ENCODE measurements around the gene BAZ1B.
A peak's percentile ranks its signal among the peaks of the same experiment; 100 is the strongest.
"Not testable (repeated sequence)": the region's sequence is repeated elsewhere in the genome, so short reads cannot be mapped to it uniquely, and the experiment has no call there.

The BAZ1B gene, protein sequence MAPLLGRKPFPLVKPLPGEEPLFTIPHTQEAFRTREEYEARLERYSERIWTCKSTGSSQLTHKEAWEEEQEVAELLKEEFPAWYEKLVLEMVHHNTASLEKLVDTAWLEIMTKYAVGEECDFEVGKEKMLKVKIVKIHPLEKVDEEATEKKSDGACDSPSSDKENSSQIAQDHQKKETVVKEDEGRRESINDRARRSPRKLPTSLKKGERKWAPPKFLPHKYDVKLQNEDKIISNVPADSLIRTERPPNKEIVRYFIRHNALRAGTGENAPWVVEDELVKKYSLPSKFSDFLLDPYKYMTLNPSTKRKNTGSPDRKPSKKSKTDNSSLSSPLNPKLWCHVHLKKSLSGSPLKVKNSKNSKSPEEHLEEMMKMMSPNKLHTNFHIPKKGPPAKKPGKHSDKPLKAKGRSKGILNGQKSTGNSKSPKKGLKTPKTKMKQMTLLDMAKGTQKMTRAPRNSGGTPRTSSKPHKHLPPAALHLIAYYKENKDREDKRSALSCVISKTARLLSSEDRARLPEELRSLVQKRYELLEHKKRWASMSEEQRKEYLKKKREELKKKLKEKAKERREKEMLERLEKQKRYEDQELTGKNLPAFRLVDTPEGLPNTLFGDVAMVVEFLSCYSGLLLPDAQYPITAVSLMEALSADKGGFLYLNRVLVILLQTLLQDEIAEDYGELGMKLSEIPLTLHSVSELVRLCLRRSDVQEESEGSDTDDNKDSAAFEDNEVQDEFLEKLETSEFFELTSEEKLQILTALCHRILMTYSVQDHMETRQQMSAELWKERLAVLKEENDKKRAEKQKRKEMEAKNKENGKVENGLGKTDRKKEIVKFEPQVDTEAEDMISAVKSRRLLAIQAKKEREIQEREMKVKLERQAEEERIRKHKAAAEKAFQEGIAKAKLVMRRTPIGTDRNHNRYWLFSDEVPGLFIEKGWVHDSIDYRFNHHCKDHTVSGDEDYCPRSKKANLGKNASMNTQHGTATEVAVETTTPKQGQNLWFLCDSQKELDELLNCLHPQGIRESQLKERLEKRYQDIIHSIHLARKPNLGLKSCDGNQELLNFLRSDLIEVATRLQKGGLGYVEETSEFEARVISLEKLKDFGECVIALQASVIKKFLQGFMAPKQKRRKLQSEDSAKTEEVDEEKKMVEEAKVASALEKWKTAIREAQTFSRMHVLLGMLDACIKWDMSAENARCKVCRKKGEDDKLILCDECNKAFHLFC (N-terminal part only)

DNA sequence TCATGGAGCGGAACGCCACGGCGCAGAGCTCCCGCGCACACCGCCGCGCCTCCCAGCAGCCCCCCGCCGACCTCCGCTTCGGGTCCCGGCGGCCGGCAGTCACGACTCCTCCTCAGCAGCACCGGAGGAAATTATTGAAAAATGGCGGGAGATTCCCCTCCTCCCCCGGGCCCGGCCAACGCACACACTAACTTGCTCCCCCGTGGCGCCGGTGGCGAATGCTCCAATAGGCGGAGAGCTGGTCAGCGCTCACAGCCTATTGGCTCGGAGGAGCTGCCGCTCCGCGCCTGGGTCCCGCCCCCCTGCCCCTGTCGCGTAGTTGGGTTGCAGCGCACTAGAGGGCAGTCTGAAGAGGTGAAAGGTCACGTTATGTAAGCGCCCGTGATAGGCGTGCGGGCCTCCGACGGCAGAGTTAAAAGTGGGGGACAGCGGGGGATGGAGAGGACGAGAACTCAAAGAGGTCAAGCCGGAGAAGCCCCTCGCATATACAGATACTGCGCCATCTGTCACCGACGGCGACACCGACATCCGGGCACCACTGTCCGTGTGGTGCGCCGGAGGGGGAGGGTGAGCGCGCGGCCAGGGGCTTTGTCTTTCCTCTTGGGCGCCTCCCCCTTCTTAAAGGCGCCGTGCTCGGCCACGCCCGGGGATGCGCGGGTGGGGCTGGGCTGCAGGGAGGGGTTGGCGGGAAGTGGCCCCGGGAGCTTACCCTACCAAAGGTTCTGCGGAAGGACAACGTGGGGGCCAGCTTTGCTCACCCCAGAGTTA, at the start of gene BAZ1B:
Gene BAZ1B (minus strand): TSS at position 189 of the 768 bp plus-strand sequence. CDS start 360 bp downstream, outside the sequence.
- DNase-seq: peak; percentile 98

DNA sequence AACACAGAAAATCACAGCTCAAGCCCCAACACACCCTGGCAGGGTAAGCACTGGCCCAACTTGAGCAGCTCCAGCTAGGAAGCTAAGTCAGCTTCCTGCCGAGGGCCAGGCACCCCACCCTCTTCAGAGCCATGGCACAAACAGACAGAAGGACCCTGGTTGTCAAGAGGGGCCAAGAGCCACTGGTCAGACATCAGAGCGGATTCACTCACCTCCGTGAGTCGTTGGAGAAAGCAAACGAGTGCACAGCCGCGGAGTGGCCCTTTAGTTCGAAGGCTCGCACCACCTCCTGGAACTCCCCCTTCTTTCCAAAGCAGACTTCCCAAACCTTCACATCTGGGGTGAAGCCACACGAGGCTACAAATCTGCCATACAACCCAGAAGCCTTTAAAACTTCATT, 48.9 kb upstream of the BAZ1B start:
- DNase-seq: no peak

DNA sequence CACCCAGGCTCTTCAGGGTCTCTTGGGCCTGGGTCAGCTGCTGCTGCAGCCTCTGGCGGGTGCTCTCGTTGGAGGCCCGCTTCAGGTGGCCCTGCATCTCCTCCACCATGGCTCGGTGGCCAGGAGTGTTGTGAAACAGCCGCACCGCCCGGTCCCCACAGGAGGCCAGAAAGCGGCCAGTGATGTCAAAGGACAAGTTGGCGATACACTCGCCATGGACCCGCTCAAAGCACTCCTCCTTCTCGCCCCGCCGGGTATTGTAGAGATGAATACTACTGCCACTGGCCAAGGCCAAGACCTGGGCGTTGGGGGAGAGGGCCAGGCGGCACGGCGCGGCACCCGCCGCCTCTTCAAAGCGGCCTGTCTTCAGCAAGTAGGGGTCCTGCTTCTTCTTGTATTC, 48.4 kb upstream of the BAZ1B start:
- DNase-seq: no peak

DNA sequence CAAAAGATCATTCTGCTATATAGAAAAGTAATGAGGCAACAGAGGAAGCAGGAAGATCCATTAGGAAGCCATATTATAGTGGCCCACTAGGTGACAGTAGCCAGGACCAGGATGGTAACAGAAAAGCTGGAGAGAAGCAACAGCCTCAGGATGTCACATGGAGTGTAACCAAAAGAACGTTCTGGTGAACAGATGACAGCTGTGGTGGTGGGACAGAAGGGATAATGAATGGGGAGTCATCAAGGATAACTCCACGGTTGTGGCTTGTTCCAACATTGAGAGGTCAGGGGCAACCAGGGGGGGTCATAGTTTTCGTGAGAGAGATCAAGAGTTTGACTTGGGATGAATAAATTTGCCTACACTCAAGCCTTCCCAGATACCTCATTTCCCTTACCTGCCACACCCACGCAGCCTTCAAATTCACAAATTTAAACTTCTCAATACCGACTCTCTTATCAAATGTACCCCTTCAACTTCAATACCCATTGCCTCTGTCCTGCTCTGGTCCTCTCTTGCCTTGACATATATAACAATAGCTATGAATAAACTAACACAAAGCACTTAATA, 47.0 kb upstream of the BAZ1B start:
- DNase-seq: no peak

DNA sequence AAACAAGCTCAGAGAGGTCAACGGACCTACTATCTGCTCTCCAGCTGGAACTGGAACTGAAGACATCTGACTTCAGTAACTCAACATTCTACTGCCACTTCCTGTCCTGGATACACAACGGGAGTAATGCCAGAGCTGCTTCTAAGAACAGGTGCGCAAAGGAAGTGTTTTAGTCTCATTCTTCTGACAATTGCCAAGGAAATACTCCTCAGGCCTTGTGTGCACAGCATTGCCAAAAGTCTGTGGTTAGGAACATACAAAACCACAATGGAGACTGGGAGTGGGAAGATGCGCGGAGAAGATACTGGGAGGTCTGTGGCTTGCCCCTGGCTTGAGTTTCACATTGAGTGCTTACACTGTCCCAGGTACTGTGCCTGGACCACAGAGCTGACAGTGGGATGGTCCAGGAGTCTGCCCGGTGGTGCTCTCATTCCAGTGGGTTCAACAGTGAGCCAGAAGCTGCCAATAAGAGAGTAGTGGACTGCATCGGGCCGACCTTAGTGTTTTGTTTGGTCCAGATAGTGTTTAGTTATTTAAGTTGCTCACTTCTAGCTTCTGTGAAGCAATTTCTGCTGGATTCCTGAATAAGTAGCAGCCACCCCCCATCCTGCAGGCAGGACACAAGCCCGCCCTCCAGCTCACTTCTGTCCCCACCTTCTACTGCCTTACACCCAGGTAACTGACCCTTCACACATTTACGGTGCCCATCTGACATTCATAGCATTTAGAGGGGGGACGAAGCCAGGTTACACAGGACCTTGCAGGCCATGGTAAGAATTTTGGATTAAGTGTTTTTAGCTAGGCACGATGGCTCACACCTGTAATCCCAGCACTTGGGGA, 46.0 kb upstream of the BAZ1B start:
- DNase-seq: no peak

DNA sequence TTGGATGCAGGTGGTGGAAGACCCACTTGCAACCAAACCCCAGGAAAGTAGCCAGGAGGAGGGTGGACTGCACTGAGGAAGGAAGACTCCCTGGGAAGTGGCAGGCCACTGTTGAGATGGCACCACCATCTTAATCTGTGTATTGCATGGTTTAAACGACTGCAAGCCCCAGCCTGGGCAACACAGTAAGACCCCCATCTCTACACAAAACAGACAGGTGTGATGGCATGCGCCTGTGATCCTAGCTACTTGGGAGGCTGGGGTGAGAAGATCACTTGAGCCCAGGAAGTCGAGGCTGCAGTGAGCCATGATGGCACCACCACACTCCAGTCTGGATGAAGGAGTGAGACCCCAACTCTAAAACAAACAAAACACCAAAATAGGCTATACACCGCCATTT, 45.0 kb upstream of the BAZ1B start:
- DNase-seq: no peak

DNA sequence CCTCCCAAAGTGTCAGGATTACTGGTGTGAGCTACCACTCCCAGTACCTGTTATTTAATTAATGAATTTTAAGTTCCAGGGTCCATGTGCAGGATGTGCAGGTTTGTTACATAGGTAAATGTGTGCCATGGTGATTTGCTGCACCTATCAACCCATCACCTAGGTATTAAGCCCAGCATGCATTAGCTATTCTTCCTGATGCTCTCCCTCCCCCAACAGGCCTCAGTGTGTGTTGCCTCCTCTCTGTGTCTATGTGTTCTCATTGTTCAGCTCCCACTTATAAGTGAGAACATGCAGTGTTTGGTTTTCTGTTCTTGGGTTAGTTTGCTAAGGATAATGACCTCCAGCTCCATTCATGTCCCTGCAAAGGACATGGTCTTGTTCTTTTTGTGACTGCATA, 44.3 kb upstream of the BAZ1B start:
- DNase-seq: not testable (repeated sequence)

DNA sequence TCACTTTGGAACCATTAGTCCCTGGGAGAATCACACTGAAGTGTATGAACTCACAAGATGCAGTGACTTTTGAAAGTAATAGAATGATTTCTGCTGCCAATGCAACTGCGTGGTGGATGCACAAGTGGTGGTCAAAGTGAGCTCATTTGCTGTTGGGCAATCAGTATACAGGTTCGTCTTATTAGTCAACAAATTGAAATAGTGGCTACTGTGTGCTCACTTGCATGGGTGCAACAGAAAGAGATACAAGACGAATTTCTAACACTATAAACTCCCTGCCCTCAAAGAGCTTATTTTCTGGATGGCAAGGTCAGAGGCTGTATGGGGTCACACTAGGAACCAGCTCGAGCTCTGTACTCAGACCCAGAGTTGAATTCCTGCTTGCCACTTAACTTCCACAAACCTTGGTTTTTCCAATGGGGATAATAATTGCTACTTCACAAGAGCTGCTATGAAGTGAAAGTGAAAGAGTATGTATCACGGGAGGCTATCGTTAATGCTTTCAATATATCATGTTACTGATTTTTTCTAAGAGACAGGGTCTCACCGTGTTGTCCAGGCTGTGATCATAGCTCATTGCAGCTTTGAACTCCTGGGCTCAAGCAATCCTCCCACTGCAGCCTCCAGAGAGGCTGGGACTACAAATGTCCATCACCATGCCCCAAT, 43.7 kb upstream of the BAZ1B start:
- DNase-seq: peak in 1 of 2 donors; percentile 30

DNA sequence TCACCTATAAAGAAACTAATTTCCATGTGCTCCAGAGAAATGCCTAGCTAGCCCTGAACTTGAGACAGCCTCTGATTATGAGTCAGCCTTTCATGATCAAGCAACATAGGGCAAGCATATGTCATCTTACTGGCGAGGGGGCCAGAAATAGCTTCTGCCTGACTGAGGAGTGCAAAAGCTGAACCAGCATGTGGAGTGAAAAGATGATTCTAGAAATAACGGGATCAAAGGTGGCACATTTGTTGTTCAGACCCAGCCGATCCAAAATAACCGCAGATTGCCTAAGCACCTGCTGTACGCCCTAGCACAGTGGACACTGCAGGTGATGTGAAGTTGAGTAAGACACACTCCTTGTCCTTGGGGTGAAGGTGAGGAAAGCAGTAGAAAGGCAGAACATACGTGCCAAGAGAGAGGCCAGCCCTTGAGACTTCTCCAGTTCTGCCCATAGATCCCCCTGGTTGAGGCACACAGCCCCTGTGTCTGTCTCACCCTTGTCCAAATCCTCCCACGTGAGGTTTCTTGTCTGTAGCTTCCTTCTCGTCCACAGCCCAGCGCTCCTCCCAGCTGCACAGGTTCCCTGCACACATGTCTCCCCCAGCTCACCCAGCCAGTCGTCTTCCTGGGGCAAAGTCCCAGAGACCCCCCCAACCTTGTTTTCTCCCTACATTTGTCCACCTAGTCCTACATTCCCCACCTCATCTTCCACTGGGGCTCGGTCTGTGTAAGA, 38.2 kb upstream of the BAZ1B start:
- DNase-seq: peak; percentile 40 to 79

DNA sequence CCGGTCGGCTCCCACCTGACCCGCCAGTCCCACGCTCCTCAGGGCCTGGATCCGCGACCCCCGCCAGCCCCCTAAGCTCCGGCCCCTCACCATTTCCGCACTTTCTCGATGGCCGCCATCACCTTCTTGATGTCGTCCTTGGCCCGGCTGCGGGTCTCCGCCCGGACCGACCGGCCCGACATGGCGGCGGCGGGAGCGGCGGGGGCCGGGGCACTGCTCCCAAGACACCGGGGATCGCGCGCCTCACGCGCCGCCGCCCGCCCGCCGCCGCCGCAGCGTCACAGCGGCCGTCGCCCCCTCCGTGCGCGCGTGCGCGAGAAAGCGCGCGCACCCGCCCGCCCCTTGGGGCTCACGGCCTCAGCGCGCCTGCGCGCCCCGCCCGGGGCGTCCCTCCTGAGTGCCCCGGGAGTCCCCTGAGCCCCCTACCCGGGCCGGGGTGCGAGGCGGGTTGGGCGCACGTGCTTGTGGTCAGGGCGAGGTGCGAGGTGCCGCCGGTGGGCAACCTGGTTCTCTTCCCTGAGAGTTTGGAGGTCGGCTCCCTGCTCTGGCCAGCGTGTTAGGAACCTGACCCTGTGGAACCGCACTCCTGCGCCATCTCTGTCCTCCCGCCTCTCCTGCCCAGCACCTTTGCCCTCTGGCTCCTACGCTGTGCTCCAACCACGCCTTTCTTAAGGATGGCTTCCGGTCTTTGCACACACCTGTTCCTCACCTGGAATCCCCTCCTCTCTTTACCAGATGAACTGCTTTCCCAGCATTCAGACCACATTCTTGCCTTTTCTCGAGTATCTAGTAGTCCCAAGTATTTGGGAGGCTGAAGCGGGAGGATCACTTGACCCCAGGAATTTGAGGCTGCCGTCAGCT, 35.5 kb upstream of the BAZ1B start, which contains the start of gene BCL7B:
Gene BCL7B (minus strand): TSS at position 294 of the 861 bp plus-strand sequence. CDS start 112 bp downstream, at position 182.
- peak; percentile 64 to 83 for DNase-seq

DNA sequence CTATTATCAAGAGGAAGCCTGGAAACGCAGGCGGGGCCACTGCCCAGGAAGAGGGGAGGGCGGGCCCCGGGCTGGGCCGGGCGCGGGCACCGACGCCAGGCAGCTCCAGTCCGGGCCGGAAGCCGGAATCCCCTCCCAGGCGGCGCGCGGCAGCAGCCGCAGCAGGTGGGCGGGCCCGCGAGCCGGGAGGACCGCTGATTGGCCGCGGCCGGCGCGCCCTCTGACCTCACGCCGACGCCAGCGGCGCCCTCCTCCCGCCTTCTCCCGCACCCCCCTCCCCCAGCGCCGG, 35.0 kb upstream of the BAZ1B start:
- peak; percentile 94 to 95 for DNase-seq

DNA sequence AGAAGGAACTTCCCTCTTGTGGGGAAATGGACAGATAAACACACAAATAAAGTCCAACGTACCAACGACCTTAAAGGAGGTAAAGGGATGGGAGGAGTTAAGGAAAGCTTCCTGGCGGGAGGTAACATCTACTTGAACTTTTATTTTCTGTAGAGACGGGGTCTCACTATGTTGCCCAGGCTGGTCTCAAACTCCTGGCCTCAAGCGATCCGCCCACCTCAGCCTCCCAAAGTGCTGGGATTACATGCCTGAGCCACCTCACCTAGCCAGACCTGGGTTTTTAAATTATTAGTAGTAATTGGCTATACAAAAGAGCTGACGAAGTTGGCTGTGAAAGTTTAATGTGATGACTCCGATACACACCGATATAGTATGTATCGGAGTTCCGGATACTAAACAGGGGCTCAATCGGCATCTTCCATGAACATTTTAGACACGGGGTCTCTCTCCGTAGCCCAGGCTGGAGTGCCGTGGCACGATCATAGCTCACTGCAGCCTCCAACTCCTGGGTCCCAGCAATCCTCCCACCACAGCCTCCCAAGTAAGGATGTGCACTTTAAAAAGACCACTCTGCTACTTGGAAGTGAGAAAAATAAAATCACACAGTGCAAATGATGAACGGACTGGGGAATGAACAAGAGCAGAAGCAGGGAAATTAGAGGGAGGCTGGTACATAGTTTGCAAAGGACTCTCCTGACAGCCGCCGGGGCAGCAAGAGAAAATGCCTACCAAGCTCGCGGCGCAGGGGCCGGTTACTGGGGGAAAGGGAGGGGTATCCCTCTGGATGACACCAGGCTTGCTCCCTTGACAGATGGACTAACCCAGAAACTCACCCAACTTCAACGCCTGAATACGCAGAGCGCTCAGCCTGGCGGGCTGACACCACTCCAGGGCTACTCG, 34.4 kb upstream of the BAZ1B start:
- DNase-seq: no peak

DNA sequence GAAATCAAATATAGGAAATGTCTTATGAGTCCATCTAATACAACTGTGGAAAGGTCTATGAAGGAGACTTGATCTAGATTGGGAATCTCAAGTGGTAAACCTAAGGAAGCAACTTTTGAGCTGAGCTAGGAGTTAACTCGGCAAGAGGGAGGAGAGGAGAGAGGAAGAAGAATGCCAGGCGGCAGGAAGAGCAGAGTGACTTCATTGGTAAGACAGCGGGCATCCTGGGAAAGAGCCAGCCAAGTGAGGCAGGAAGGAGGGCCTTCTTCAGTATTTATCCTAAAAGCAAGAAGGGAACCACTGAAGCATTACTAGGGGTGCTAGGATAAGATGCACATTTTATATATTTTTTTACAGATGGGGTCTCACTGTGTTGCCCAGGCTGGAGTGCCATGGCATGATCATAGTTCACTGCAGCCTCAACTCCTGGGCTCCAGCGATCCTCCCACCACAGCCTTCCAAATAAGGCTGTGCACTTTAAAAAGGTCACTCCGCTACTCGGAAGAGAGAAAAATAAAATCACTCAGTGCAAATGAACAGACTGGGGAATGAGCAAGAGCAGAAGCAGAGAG, 33.4 kb upstream of the BAZ1B start:
- DNase-seq: no peak

DNA sequence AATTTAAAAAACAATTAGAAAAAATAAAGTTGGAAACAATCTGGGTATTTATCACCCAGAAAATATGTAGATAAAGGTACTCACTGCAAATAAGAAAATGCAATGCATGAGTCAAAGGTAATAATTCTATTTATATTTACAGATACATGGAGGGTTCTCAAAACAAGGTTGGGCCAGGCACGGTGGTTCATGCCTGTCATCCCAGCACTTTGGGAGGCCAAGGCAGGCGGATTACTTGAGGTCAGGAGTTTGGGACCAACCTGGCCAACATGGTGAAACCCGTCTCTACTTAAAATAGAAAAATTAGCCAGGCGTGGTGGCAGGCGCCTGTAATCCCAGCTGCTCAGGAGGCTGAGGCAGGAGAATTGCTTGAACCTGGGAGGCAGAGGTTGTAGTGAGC, 28.0 kb upstream of the BAZ1B start:
- DNase-seq: not testable (repeated sequence)

DNA sequence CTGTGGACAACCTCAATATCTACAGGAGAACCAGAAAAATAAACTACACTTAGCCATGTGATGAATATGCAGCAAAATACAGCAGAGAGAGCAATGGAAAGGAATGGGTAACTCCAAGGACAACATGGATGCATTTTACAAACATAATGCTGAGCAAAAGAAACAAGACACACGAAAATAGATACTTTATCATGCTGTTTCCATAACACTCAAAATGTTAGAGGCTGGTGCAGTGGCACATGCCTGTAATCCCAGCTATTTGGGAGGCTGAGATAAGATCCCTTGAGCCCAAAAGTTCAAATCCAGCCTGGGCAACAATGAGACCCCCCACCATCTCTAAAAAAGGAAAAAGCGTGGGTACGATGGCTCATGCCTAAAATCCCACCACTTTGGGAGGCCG, 27.1 kb upstream of the BAZ1B start:
- no peak for DNase-seq

DNA sequence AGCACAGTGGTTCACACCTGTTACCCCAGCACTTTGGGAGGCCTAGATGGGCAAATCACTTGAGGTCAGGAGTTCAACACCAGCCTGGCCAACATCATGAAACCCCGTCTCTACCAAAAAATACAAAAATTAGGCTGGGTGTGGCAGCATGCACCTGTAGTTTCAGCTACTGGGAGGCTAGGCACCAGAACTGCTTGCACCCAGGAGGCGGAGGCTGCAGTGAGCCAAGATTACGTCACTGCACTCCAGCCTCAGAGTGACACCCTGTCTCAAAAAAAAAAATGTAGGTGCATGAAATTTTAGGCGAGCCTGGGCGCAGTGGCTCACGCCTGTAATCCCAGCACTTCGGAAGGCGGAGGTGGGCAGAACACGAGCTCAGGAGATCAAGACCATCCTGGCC, 25.7 kb upstream of the BAZ1B start:
- no peak for DNase-seq

DNA sequence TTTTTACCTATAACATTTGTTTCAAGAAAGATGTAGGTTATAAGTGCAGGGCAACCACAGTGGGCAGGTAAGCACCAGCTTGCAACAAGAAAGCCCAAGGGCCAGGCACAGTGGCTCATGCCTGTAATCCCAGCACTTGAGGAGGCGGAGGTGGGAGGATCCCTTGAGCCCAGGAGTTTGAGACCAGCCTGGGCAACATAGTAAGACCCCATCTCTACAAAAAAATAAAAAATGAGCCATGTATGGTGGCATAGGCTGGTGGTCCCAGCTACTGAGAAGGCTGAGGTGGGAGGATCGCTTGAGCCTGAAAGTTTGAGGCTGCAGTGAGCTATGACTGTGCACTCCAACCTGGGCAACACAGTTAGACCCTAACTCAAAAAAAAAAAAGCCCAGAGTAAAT, 22.6 kb upstream of the BAZ1B start:
- DNase-seq: no peak

Measured in inflammatory macrophage treated with lipopolysaccharide for 1 hour (primary cell).